H1 (cell line): ENCODE measurements around the gene AHDC1. TPM values are rescaled to one million over a fixed set of nuclear protein-coding genes. Genes with fewer than 3 reads are reported as not detected.
A peak's percentile ranks its signal among the peaks of the same experiment; 100 is the strongest.

ENCODE experiments used
- CTCF ChIA-PET: fragments of 300-600 bp; sonication (Branson Sonifier 250); formaldehyde crosslinking; loops from one replicate; lab custom pipeline; 2021; ENCODE audit not compliant: partially characterized antibody; lab: Charles Lee
- POLR2A ChIA-PET: fragments of 300-600 bp; sonication (Branson Sonifier 250); formaldehyde crosslinking; loops from one replicate; lab custom pipeline; 2021; ENCODE audit warnings: inconsistent platforms; ENCODE audit not compliant: partially characterized antibody; lab: Charles Lee
- DNase-seq, 2 experiments: peaks; one replicate each; pipeline versions ENCODE4 v3.0.0 to v3.0.0-alpha.2; 2010 to 2022; ENCODE audit warnings: low spot score in 2 of 2, low read depth in 1 of 2, mixed read lengths in 1 of 2
- FAIRE-seq: peaks from 2 replicates; lab custom pipeline; 2011; peaks lifted over from hg19 to GRCh38; lab: Jason Lieb, UNC
- H2AFZ ChIP-seq: 2 replicates; pipeline ENCODE4 v1.8.1; 2012; ENCODE audit warnings: low read length, inconsistent platforms
- H2AK5ac ChIP-seq: 2 replicates; pipeline ENCODE4 v1.6.1; 2013; ENCODE audit warnings: low read depth, low read length
- H2BK120ac ChIP-seq: replicated peaks from 2 replicates; pipeline ENCODE3; 2013; ENCODE audit warnings: low read depth, low read length, inconsistent platforms
- H2BK12ac ChIP-seq: 2 replicates; pipeline ENCODE4 v1.6.1; 2013; ENCODE audit warnings: low read depth, low read length
- H2BK15ac ChIP-seq: 2 replicates; pipeline ENCODE4 v1.6.1; 2013; ENCODE audit warnings: low read length
- H2BK20ac ChIP-seq: 2 replicates; pipeline ENCODE4 v1.6.1; 2013; ENCODE audit warnings: low read length
- H2BK5ac ChIP-seq: 2 replicates; pipeline ENCODE4 v1.6.1; 2013; ENCODE audit warnings: low read depth, low read length
- H3K14ac ChIP-seq: 2 replicates; pipeline ENCODE4 v1.6.1; 2013; ENCODE audit warnings: inconsistent platforms; ENCODE audit not compliant: insufficient read length
- H3K18ac ChIP-seq: 2 replicates; pipeline ENCODE4 v1.6.1; 2013; ENCODE audit warnings: low read length; ENCODE audit errors: extremely low read depth
- H3K23ac ChIP-seq: 2 replicates; pipeline ENCODE4 v1.6.1; 2013; ENCODE audit warnings: inconsistent platforms; ENCODE audit not compliant: insufficient read length
- H3K23me2 ChIP-seq: 2 replicates; pipeline ENCODE4 v1.6.1; 2013; ENCODE audit warnings: low read depth, low read length
- H3K27ac ChIP-seq: 2 replicates; pipeline ENCODE4 v1.6.1; 2011; ENCODE audit warnings: low read depth, low read length, inconsistent platforms
- H3K27me3 ChIP-seq, 4 experiments: replicated peaks in 1 of 4; 1 replicate in 1 of 4; 2 replicates in 3 of 4; pipeline versions ENCODE4 v1.6.1 to v1.8.1; 2011 to 2013; ENCODE audit warnings: low read length in 3 of 4, mild to moderate bottlenecking in 3 of 4, inconsistent platforms in 2 of 4, mixed read lengths in 2 of 4, moderate library complexity in 1 of 4; ENCODE audit not compliant: control insufficient read depth in 3 of 4, insufficient read depth in 3 of 4; ENCODE audit errors: extremely low read depth in 1 of 4
- H3K36me3 ChIP-seq, 4 experiments: 2 replicates each; pipeline versions ENCODE4 v1.6.1 to v1.8.1; 2011 to 2013; ENCODE audit warnings: mild to moderate bottlenecking in 4 of 4, low read length in 3 of 4, moderate library complexity in 2 of 4, control low read depth in 1 of 4, inconsistent platforms in 1 of 4; ENCODE audit not compliant: insufficient read depth in 4 of 4, control insufficient read depth in 2 of 4
- H3K4ac ChIP-seq: replicated peaks from 2 replicates; pipeline ENCODE3; 2013; ENCODE audit warnings: low read length, low read depth, mixed read lengths, inconsistent platforms; ENCODE audit not compliant: insufficient read length
- H3K4me1 ChIP-seq, 4 experiments: replicated peaks in 1 of 4; 1 replicate in 1 of 4; 2 replicates in 3 of 4; pipeline versions ENCODE4 v1.6.1 to v1.8.1; 2011 to 2013; ENCODE audit warnings: low read length in 3 of 4, inconsistent platforms in 2 of 4, mixed read lengths in 1 of 4; ENCODE audit not compliant: insufficient read depth in 4 of 4, control insufficient read depth in 3 of 4
- H3K4me2 ChIP-seq, 2 experiments: 2 replicates each; pipeline versions ENCODE4 v1.6.1 to v1.8.1; 2011 to 2013; ENCODE audit warnings: low read depth in 2 of 2, low read length in 2 of 2, control low read depth in 1 of 2, inconsistent platforms in 1 of 2, mild to moderate bottlenecking in 1 of 2; ENCODE audit not compliant: insufficient read depth in 1 of 2
- H3K4me3 ChIP-seq, 4 experiments: fragments of 200-600, 300-600 bp in 1 of 4; sonication (generic), shearing (Covaris generic), sonication (Bioruptor Twin) in 1 of 4; 2 replicates each; pipeline versions ENCODE4 v1.5.1 to v1.8.1; 2011 to 2016; ENCODE audit warnings: low read length in 4 of 4, low read depth in 3 of 4, control low read depth in 2 of 4, inconsistent platforms in 2 of 4, mild to moderate bottlenecking in 2 of 4, mixed read lengths in 1 of 4, moderate library complexity in 1 of 4; ENCODE audit not compliant: insufficient read depth in 2 of 4; ENCODE audit errors: extremely low read depth in 1 of 4
- H3K56ac ChIP-seq: replicated peaks from 2 replicates; pipeline ENCODE3; 2013; ENCODE audit warnings: low read depth, mild to moderate bottlenecking, mixed read lengths, low read length, inconsistent platforms; ENCODE audit not compliant: insufficient read length
- H3K79me1 ChIP-seq: 2 replicates; pipeline ENCODE4 v1.6.1; 2013; ENCODE audit warnings: low read depth, low read length, control low read depth
- H3K79me2 ChIP-seq, 2 experiments: 2 replicates each; pipeline versions ENCODE4 v1.6.1 to v1.8.1; 2012 to 2013; ENCODE audit warnings: low read length in 2 of 2, mild to moderate bottlenecking in 2 of 2, inconsistent platforms in 1 of 2; ENCODE audit not compliant: insufficient read depth in 2 of 2, control insufficient read depth in 1 of 2
- H3K9ac ChIP-seq, 4 experiments: replicated peaks in 1 of 4; 1 replicate in 1 of 4; 2 replicates in 3 of 4; pipeline versions ENCODE4 v1.6.1 to v1.8.1; 2011 to 2013; ENCODE audit warnings: low read depth in 3 of 4, low read length in 3 of 4, control low read depth in 2 of 4, mild to moderate bottlenecking in 2 of 4, moderate library complexity in 2 of 4, inconsistent platforms in 1 of 4; ENCODE audit errors: extremely low read depth in 1 of 4
- H3K9me3 ChIP-seq, 2 experiments: 2 replicates each; pipeline versions ENCODE4 v1.6.1 to v1.8.1; 2012 to 2013; ENCODE audit warnings: mild to moderate bottlenecking in 2 of 2, moderate library complexity in 2 of 2, control low read depth in 1 of 2, inconsistent platforms in 1 of 2, low read depth in 1 of 2, low read length in 1 of 2, mixed read lengths in 1 of 2; ENCODE audit not compliant: insufficient read depth in 2 of 2
- H4K20me1 ChIP-seq, 2 experiments: replicated peaks in 1 of 2; 2 replicates each; pipeline versions ENCODE3 to v1.8.1; 2011 to 2013; ENCODE audit warnings: inconsistent platforms in 2 of 2, low read length in 2 of 2, mild to moderate bottlenecking in 1 of 2; ENCODE audit not compliant: insufficient read depth in 2 of 2, control insufficient read depth in 1 of 2
- H4K5ac ChIP-seq: 2 replicates; pipeline ENCODE4 v1.6.1; 2013; ENCODE audit warnings: low read length, low read depth, mixed read lengths, inconsistent platforms; ENCODE audit not compliant: insufficient read length
- H4K8ac ChIP-seq: 2 replicates; pipeline ENCODE4 v1.8.0; 2013; ENCODE audit warnings: mild to moderate bottlenecking, moderate library complexity, low read length, inconsistent platforms; ENCODE audit not compliant: insufficient read depth; ENCODE audit errors: extremely low read depth
- H4K91ac ChIP-seq: replicated peaks from 2 replicates; pipeline ENCODE3; 2013; ENCODE audit warnings: low read length, mixed read lengths, inconsistent platforms; ENCODE audit not compliant: insufficient read length
- CBX8 ChIP-seq: fragments of 300-800, 300-1000 bp; sonication (generic); IDR thresholded peaks from 2 replicates; pipeline ENCODE4 v1.7.1; 2016; ENCODE audit warnings: low read depth, low read length, borderline replicate concordance
- FOSL1 ChIP-seq: IDR thresholded peaks from 2 replicates; pipeline ENCODE4 v1.6.1; 2011; ENCODE audit warnings: mild to moderate bottlenecking, low read depth, low read length, moderate library complexity; ENCODE audit not compliant: insufficient read depth
- RBBP5 ChIP-seq: IDR thresholded peaks from 2 replicates; pipeline ENCODE4 v1.7.1; 2012; ENCODE audit warnings: low read depth, mild to moderate bottlenecking, inconsistent platforms, low read length, moderate library complexity, borderline replicate concordance
- SP2 ChIP-seq: IDR thresholded peaks from 2 replicates; pipeline ENCODE4 v1.6.1; 2012; ENCODE audit warnings: mild to moderate bottlenecking, low read length, inconsistent platforms
- SRF ChIP-seq: IDR thresholded peaks from 2 replicates; pipeline ENCODE4 v1.6.1; 2011; ENCODE audit warnings: mild to moderate bottlenecking, low read depth, low read length, moderate library complexity
- TCF12 ChIP-seq: IDR thresholded peaks from 2 replicates; pipeline ENCODE4 v1.6.1; 2011; ENCODE audit warnings: low read depth, mild to moderate bottlenecking, low read length
- WGBS, 2 experiments: shearing (Covaris generic) in 1 of 2; methylation state at CpG; one replicate each; pipeline versions ENCODE4 v1.1.6 to v1.1.7; 2013 to 2015; ENCODE audit warnings: low lambda C conversion rate in 2 of 2, mixed read lengths in 2 of 2, inconsistent platforms in 1 of 2, low coverage in 1 of 2, missing lambda C conversion rate in 1 of 2; ENCODE audit not compliant: insufficient replicate concordance in 2 of 2, insufficient coverage in 1 of 2, insufficient read length in 1 of 2; ENCODE audit errors: extremely low coverage in 1 of 2, missing lambda C conversion rate in 1 of 2; 5-methylcytosine and 5-hydroxymethylcytosine counted together
- polyA plus RNA-seq, 7 experiments: library from polyadenylated mRNA; depleted of rRNA in 3 of 7; stranded (reverse) in 5 of 7; unstranded in 2 of 7; fragments of >200 nt in 5 of 7; fragments of 200-250 nt in 2 of 7; gene quantifications; 1 replicate in 5 of 7; 2 replicates in 1 of 7; 4 replicates in 1 of 7; pipeline versions ENCODE4 v1.2.1 to v1.2.3, GENCODE V29; 2011 to 2013; ENCODE audit warnings: missing spikeins in 2 of 7, mixed read lengths in 2 of 7
- total RNA-seq: library from RNA; stranded (reverse); fragmentation: NEBNext Ultra II Directional; extraction: Animal tissue kit (Norgen Biotek cat#: 25700); gene quantifications from 2 replicates; pipeline ENCODE4 v1.2.1, GENCODE V29; 2021

Gene AHDC1
- total and polyA plus RNA-seq, 2 of the 8 experiments (the other 6 are each of a cell fraction or from before 2014, with no cell fraction given), result 4.4 to 35.1 TPM

- 0 out of 2 replicates have a peak, but pooled peaks cover 6% of the 10 kb centered on the region for H3K23me2 ChIP-seq
- H3K4me2 ChIP-seq, result no peak overlapping the region
- no peak overlapping the region for H3K56ac ChIP-seq
- peaks cover 0 to 45% of the 10 kb centered on the region in 2 experiments; a peak in 1 of 4 replicates for H3K79me2 ChIP-seq
- H3K36me3 ChIP-seq, result no peaks in the 10 kb centered on the region
- no peak overlapping the region for H3K18ac ChIP-seq
- WGBS, 2 experiments, result 87% methylated on average over 15 of the region's 15 CpGs; no CpG with 5 or more reads in 1 of the 2 experiments
- H3K27ac ChIP-seq, result no peak overlapping the region
- no peak overlapping the region for H2AFZ ChIP-seq
- H3K4me3 ChIP-seq, result no peak overlapping the region
- FAIRE-seq, result no peak
- no peak overlapping the region for H3K14ac ChIP-seq
- peaks cover 12% of the 10 kb centered on the region for H3K79me1 ChIP-seq
- no peak overlapping the region for H2BK12ac ChIP-seq
- no peak overlapping the region; the same call in 1 of the 2 replicates for H2AK5ac ChIP-seq
- H4K5ac ChIP-seq, result no peak overlapping the region
- H2BK5ac ChIP-seq, result no peak overlapping the region
- H4K20me1 ChIP-seq, result peaks cover 17 to 21% of the 10 kb centered on the region in 2 experiments
- H3K4ac ChIP-seq, result no peak overlapping the region
- ChIA-PET POLR2A (interaction anchor here (1.2 to 25.0 kb wide), 5 partner anchors 5 to 77 kb away, joined by 3 to 355 read pairs (median 350); partner anchors contain the start of genes AHDC1 and WASF2), CTCF (interaction anchor here (0.7 to 56.1 kb wide), 20 partner anchors 10 to 270 kb away, joined by 3 to 1807 read pairs (median 4); partner anchors contain the start of gene AHDC1)
- H3K4me1 ChIP-seq, result peaks cover 25 to 76% (median 65%) of the 10 kb centered on the region in 4 experiments
- H4K91ac ChIP-seq, result no peak overlapping the region
- H2BK15ac ChIP-seq, result 0 out of 2 replicates have a peak overlapping the region, but pooled peaks have one; percentile 19
- TF ChIP-seq RBBP5 (no peak), SRF (no peak), SP2 (no peak), FOSL1 (no peak), CBX8 (no peak), TCF12 (no peak)
- no peak overlapping the region for H3K9ac ChIP-seq
- no peak overlapping the region for H3K23ac ChIP-seq
- H3K27me3 ChIP-seq, result no peaks in the 10 kb centered on the region
- H2BK20ac ChIP-seq, result 0 out of 2 replicates have a peak overlapping the region, but pooled peaks have one; percentile 15
- no peaks in the 10 kb centered on the region for H3K9me3 ChIP-seq
- no peak overlapping the region; the same call in 1 of the 2 replicates for H4K8ac ChIP-seq
- no peak for DNase-seq
- no peak overlapping the region for H2BK120ac ChIP-seq
These were observed 36.8 kb downstream of the AHDC1 start for GRCh38 chr1:27567146-27567526.
